Astrocyte (in vitro differentiated cells and primary cell): ENCODE results near the gene CT45A7.
"Not testable (repeated sequence)": the region's sequence is repeated elsewhere in the genome, so short reads cannot be mapped to it uniquely, and the experiment has no call there.

Source experiments
- CTCF ChIP-seq: IDR thresholded peaks from 2 replicates; pipeline ENCODE4 v1.5.1; 2011; ENCODE audit warnings: low read depth, mild to moderate bottlenecking, inconsistent platforms, low read length, moderate library complexity; ENCODE audit not compliant: insufficient read depth
- EZH2 ChIP-seq: IDR thresholded peaks from 2 replicates; pipeline ENCODE4 v1.6.1; 2012; ENCODE audit warnings: mild to moderate bottlenecking, low read length, inconsistent platforms; ENCODE audit not compliant: insufficient read depth

DNA sequence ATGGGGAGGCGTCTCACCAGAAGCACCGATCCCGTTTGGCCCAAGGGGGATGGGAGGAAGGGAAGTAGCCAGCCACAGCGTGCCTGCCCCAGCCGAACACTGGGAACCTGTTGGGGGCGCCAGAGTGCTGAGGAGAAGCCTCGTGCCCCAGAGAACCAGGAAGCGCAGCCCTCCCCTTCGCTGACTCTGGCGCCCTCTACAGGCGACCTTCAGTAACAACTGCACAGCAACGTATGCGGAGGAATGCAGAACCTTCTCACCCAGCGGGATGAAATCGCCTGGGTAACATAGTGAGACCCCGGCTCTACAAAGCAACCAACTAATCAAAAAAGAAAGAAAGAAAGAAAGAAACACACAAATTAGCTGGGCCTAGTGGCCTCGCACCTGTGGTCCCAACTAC is 17.2 kb downstream of the CT45A7 start, which contains the start of gene CT45A2:
- TF ChIP-seq CTCF, EZH2: not testable (repeated sequence)
